ENCODE data around the gene CHST9. TPM values are rescaled to one million over a fixed set of nuclear protein-coding genes. Genes with fewer than 3 reads are reported as not detected.
A peak's percentile ranks its signal among the peaks of the same experiment; 100 is the strongest.

Gene CHST9
- polyA plus RNA-seq, 3 donors: not detected

GRCh38 chr18:27185897-27186296 lies 789 bp upstream of the CHST9 start:
- H3K4me1 Mint-ChIP-seq: no peaks in the 10 kb centered on the region
- no peak for TF ChIP-seq CTCF (IDR thresholded peaks at IDR 0.05)
- peaks cover 27 to 37% of the 10 kb centered on the region in 2 donors for H3K27me3 ChIP-seq (ENCODE audit: control insufficient read depth in 2 of 2, insufficient read depth in 2 of 2, low read length in 2 of 2)
- DNase-seq: no peak
- H3K27me3 Mint-ChIP-seq (ENCODE audit: low read depth in 3 of 3): peaks cover 28 to 46% (median 32%) of the 10 kb centered on the region in 3 donors
- H3K27ac ChIP-seq (ENCODE audit: low read depth in 1 of 2, low read length in 2 of 2): no peak overlapping the region
- H3K9ac ChIP-seq (ENCODE audit: insufficient read depth, low read length, poor library complexity, severe bottlenecking): no peak overlapping the region
- H3K4me1 ChIP-seq (ENCODE audit: control insufficient read depth in 1 of 2, insufficient read depth in 2 of 2, low read length in 2 of 2): no peaks in the 10 kb centered on the region
- H3K9me3 ChIP-seq (replicated peaks in 1 of 2; ENCODE audit: control insufficient read depth in 1 of 2, insufficient read depth in 1 of 2, low read length in 2 of 2): peaks cover 0 to 7% of the 10 kb centered on the region in 2 donors
- H3K9me3 Mint-ChIP-seq: peaks cover 0 to 10% (median 3%) of the 10 kb centered on the region in 7 donors
- no peaks in the 10 kb centered on the region for H3K79me2 ChIP-seq (ENCODE audit: insufficient read depth, low read length)
- H2AFZ ChIP-seq (ENCODE audit: insufficient read depth, low read depth, low read length, poor library complexity, severe bottlenecking): no peak overlapping the region
- no peak overlapping the region for H3K4me2 ChIP-seq (replicated peaks; ENCODE audit: extremely low read depth, low read length, poor library complexity, severe bottlenecking)
- H3K36me3 Mint-ChIP-seq: peaks cover 0 to 3% of the 10 kb centered on the region in 2 donors
- no peaks in the 10 kb centered on the region for H4K20me1 ChIP-seq (ENCODE audit: insufficient read depth, low read length)
- H3K27ac Mint-ChIP-seq: no peak overlapping the region
- H3K36me3 ChIP-seq (replicated peaks in 1 of 2; ENCODE audit: control insufficient read depth in 1 of 2, insufficient read depth in 2 of 2, low read length in 2 of 2): no peaks in the 10 kb centered on the region
- no CpG with 5 or more reads among the region's 4 CpGs for WGBS (ENCODE audit: insufficient coverage)
- intact Hi-C loops (cut with micrococcal nuclease): no loop called here
- no peak overlapping the region for H3K4me3 ChIP-seq (replicated peaks in 1 of 3; ENCODE audit: low read depth in 2 of 3, low read length in 3 of 3)
- peak overlapping the region in 1 of 2 donors; percentile 78 for H3K4me3 Mint-ChIP-seq

- H2AFZ ChIP-seq (ENCODE audit: insufficient read depth, low read depth, low read length, poor library complexity, severe bottlenecking): no peak overlapping the region
Observed at GRCh38 chr18:27184115-27185024, 738 bp downstream of the CHST9 start.

More at GRCh38 chr18:27184115-27185024, 738 bp downstream of the CHST9 start:
- no peak overlapping the region for H3K27ac Mint-ChIP-seq
- Histone ChIP-seq H3K27ac (ENCODE audit: low read depth in 1 of 2, low read length in 2 of 2) (no peak overlapping the region), H3K27me3 (ENCODE audit: control insufficient read depth in 2 of 2, insufficient read depth in 2 of 2, low read length in 2 of 2) (peaks cover 27 to 37% of the 10 kb centered on the region in 2 donors), H3K4me3 (replicated peaks in 1 of 3; ENCODE audit: low read depth in 2 of 3, low read length in 3 of 3) (no peak overlapping the region), H3K4me2 (replicated peaks; ENCODE audit: extremely low read depth, low read length, poor library complexity, severe bottlenecking) (no peak overlapping the region), H3K9me3 (replicated peaks in 1 of 2; ENCODE audit: control insufficient read depth in 1 of 2, insufficient read depth in 1 of 2, low read length in 2 of 2) (peaks cover 0 to 7% of the 10 kb centered on the region in 2 donors), H3K79me2 (ENCODE audit: insufficient read depth, low read length) (no peaks in the 10 kb centered on the region), H3K36me3 (replicated peaks in 1 of 2; ENCODE audit: control insufficient read depth in 1 of 2, insufficient read depth in 2 of 2, low read length in 2 of 2) (no peaks in the 10 kb centered on the region), H3K4me1 (ENCODE audit: control insufficient read depth in 1 of 2, insufficient read depth in 2 of 2, low read length in 2 of 2) (no peaks in the 10 kb centered on the region), H4K20me1 (ENCODE audit: insufficient read depth, low read length) (no peaks in the 10 kb centered on the region), H3K9ac (ENCODE audit: insufficient read depth, low read length, poor library complexity, severe bottlenecking) (no peak overlapping the region)
- peak overlapping the region in 1 of 2 donors; percentile 65 for H3K4me3 Mint-ChIP-seq
- H3K4me1 Mint-ChIP-seq: no peaks in the 10 kb centered on the region
- DNase-seq: no peak
- 3% methylated on average over 15 of the region's 33 CpGs for WGBS (ENCODE audit: insufficient coverage)
- peaks cover 0 to 3% of the 10 kb centered on the region in 2 donors for H3K36me3 Mint-ChIP-seq
- intact Hi-C loops (cut with micrococcal nuclease): no loop called here
- TF ChIP-seq CTCF (IDR thresholded peaks at IDR 0.05): no peak
- peaks cover 28 to 47% (median 32%) of the 10 kb centered on the region in 3 donors for H3K27me3 Mint-ChIP-seq (ENCODE audit: low read depth in 3 of 3)
- H3K9me3 Mint-ChIP-seq: peaks cover 0 to 10% (median 3%) of the 10 kb centered on the region in 7 donors
